Activated CD4-positive, alpha-beta T cell treated with anti-CD3 and anti-CD28 coated beads for 36 hours (primary cell): ENCODE results near the gene CELSR3. TPM values are rescaled to one million over a fixed set of nuclear protein-coding genes. Genes with fewer than 3 reads are reported as not detected.
A peak's percentile ranks its signal among the peaks of the same experiment; 100 is the strongest.

Experiments
- ATAC-seq: fragments of 200-7000 bp; cut with Tn5 transposase; one replicate; pipeline ENCODE4 v1.10.0; 2021; ENCODE audit warnings: mild to moderate bottlenecking, moderate library complexity
- CTCF ChIA-PET: fragments of 350-600 bp; sonication (Branson Sonifier 250); formaldehyde crosslinking; loops from one replicate; lab custom pipeline; 2021; ENCODE audit warnings: antibody characterized with exemption; lab: Charles Lee
- POLR2A ChIA-PET: fragments of 350-600 bp; sonication (Branson Sonifier 250); formaldehyde crosslinking; loops from one replicate; lab custom pipeline; 2021; ENCODE audit warnings: antibody characterized with exemption, inconsistent platforms; lab: Charles Lee
- DNase-seq: peaks from one replicate; pipeline ENCODE4 v3.0.0-alpha.2; 2020
- H3K27ac Mint-ChIP-seq: one replicate; pipeline ENCODE4 v1.8.0; 2021; ENCODE audit warnings: mixed read lengths
- H3K27me3 Mint-ChIP-seq: one replicate; pipeline ENCODE4 v1.8.0; 2021; ENCODE audit warnings: mixed read lengths
- H3K36me3 Mint-ChIP-seq: one replicate; pipeline ENCODE4 v1.8.0; 2021; ENCODE audit warnings: low read depth, mixed read lengths
- H3K4me1 Mint-ChIP-seq: one replicate; pipeline ENCODE4 v1.8.0; 2021; ENCODE audit warnings: mixed read lengths
- H3K4me3 Mint-ChIP-seq: one replicate; pipeline ENCODE4 v1.8.0; 2021; ENCODE audit warnings: mild to moderate bottlenecking, moderate library complexity, mixed read lengths
- H3K9me3 Mint-ChIP-seq: one replicate; pipeline ENCODE4 v1.8.0; 2021; ENCODE audit warnings: low read depth, mixed read lengths
- intact Hi-C, 2 experiments: fragments of 100-400 bp; cut with DNase I in 1 of 2; cut with micrococcal nuclease in 1 of 2; formaldehyde crosslinking; loops; one replicate each; pipeline versions ENCODE4 v1.14.2 to v1.15.1; 2022 to 2024; cut with DNase I, micrococcal nuclease
- total RNA-seq, 2 experiments: library from RNA; stranded (reverse); gene quantifications; one replicate each; pipeline ENCODE4 v1.2.3, GENCODE V29; 2021

Gene CELSR3
- total RNA-seq, 2 experiments from 2014 or later = 7.9 to 8.1 TPM

GRCh38 chr3:48634661-48635221 lies 27.9 kb downstream of the CELSR3 start:
- intact Hi-C loops = loop anchor here (1.0 to 2.0 kb wide), 14 partner anchors 20 to 460 kb away; partner anchors contain the start of genes UQCRC1 (in 2 of the 2), CCDC51 (in 1 of the 2), CDC25A (in 1 of the 2) and IP6K2 (in 1 of the 2)
- DNase-seq (peak; percentile 68), ATAC-seq (peak; percentile 14)
- Mint-ChIP-seq H3K27me3 (no peaks in the 10 kb centered on the region), H3K9me3 (no peaks in the 10 kb centered on the region), H3K27ac (no peak overlapping the region), H3K4me3 (peak overlapping the region; percentile 84), H3K36me3 (peaks cover 10% of the 10 kb centered on the region), H3K4me1 (peaks cover 13% of the 10 kb centered on the region)
- CTCF ChIA-PET = interaction anchor here (0.6 to 3.0 kb wide), 19 partner anchors 9 to 375 kb away, joined by 3 to 20 read pairs (median 5); partner anchors contain the start of genes PFKFB4 and UQCRC1
- POLR2A ChIA-PET = interaction anchor here (1.1 to 1.2 kb wide), 4 partner anchors 22 to 705 kb away, joined by 3 to 5 read pairs (median 4); partner anchors contain the start of genes CCDC51, TMA7, UQCRC1 and USP4

- CTCF ChIA-PET = interaction anchor here (0.6 to 3.0 kb wide), 7 partner anchors 20 to 233 kb away, joined by 3 to 20 read pairs (median 10); partner anchors contain the start of genes PFKFB4 and UQCRC1
- no peak for ATAC-seq
- no peak for DNase-seq
- peaks cover 12% of the 10 kb centered on the region for H3K36me3 Mint-ChIP-seq
- peaks cover 13% of the 10 kb centered on the region for H3K4me1 Mint-ChIP-seq
- H3K27ac Mint-ChIP-seq = no peak overlapping the region
- H3K27me3 Mint-ChIP-seq = no peaks in the 10 kb centered on the region
- H3K9me3 Mint-ChIP-seq = no peaks in the 10 kb centered on the region
- POLR2A ChIA-PET = interaction anchor here (0.7 kb wide), 1 partner anchor 460 kb away, joined by 3 read pairs; the partner anchor contains the start of gene QRICH1
- intact Hi-C loops = loop anchor here in 1 of 2 experiments (2.0 kb wide), 1 partner anchor 23 kb away; no protein-coding TSS in a partner anchor
- H3K4me3 Mint-ChIP-seq = peak overlapping the region; percentile 84
These were observed 28.9 kb downstream of the CELSR3 start for GRCh38 chr3:48633743-48634142.

GRCh38 chr3:48633256-48633655 lies 29.4 kb downstream of the CELSR3 start:
- H3K27ac Mint-ChIP-seq = no peak overlapping the region
- no peaks in the 10 kb centered on the region for H3K9me3 Mint-ChIP-seq
- ATAC-seq (no peak), DNase-seq (no peak)
- peak overlapping the region; percentile 12 for H3K4me3 Mint-ChIP-seq
- ChIA-PET POLR2A (no interaction called here), CTCF (interaction anchor here (1.1 to 3.0 kb wide), 3 partner anchors 20 to 50 kb away, joined by 3 to 20 read pairs (median 4); no protein-coding TSS in a partner anchor)
- intact Hi-C loops = no loop called here
- peaks cover 12% of the 10 kb centered on the region for H3K36me3 Mint-ChIP-seq
- H3K4me1 Mint-ChIP-seq = peaks cover 13% of the 10 kb centered on the region
- no peaks in the 10 kb centered on the region for H3K27me3 Mint-ChIP-seq

GRCh38 chr3:48631516-48632448 lies 30.9 kb downstream of the CELSR3 start:
- POLR2A ChIA-PET = interaction anchor here (0.5 kb wide), 1 partner anchor 13 kb away, joined by 4 read pairs; no protein-coding TSS in a partner anchor
- ATAC-seq = no peak
- DNase-seq = no peak
- intact Hi-C loops = no loop called here
- H3K4me3 Mint-ChIP-seq = no peak overlapping the region
- H3K36me3 Mint-ChIP-seq = peaks cover 23% of the 10 kb centered on the region
- H3K9me3 Mint-ChIP-seq = no peaks in the 10 kb centered on the region
- CTCF ChIA-PET = interaction anchor here (0.6 to 0.7 kb wide), 2 partner anchors 22 to 303 kb away, joined by 3 to 4 read pairs; no protein-coding TSS in a partner anchor
- no peaks in the 10 kb centered on the region for H3K27me3 Mint-ChIP-seq
- no peak overlapping the region for H3K27ac Mint-ChIP-seq
- peaks cover 13% of the 10 kb centered on the region for H3K4me1 Mint-ChIP-seq

- ChIA-PET POLR2A (interaction anchor here (0.5 kb wide), 1 partner anchor 14 kb away, joined by 4 read pairs; no protein-coding TSS in a partner anchor), CTCF (interaction anchor here (0.6 to 0.7 kb wide), 2 partner anchors 21 to 304 kb away, joined by 3 to 4 read pairs; no protein-coding TSS in a partner anchor)
- peaks cover 10% of the 10 kb centered on the region for H3K4me1 Mint-ChIP-seq
- H3K4me3 Mint-ChIP-seq = no peak overlapping the region
- no peak overlapping the region for H3K27ac Mint-ChIP-seq
- no peak for DNase-seq
- H3K9me3 Mint-ChIP-seq = no peaks in the 10 kb centered on the region
- ATAC-seq = no peak
- intact Hi-C loops = no loop called here
- H3K27me3 Mint-ChIP-seq = no peaks in the 10 kb centered on the region
- peaks cover 28% of the 10 kb centered on the region for H3K36me3 Mint-ChIP-seq
These were observed 31.9 kb downstream of the CELSR3 start for GRCh38 chr3:48630833-48631232.

- intact Hi-C loops = no loop called here
These were observed 32.3 kb downstream of the CELSR3 start for GRCh38 chr3:48630407-48630806.

GRCh38 chr3:48629894-48630293 lies 32.8 kb downstream of the CELSR3 start:
- H3K27ac Mint-ChIP-seq = no peak overlapping the region
- H3K36me3 Mint-ChIP-seq = peaks cover 28% of the 10 kb centered on the region
- no peak overlapping the region for H3K4me3 Mint-ChIP-seq
- H3K27me3 Mint-ChIP-seq = no peaks in the 10 kb centered on the region
- ChIA-PET CTCF (no interaction called here), POLR2A (no interaction called here)
- intact Hi-C loops = no loop called here
- peaks cover 10% of the 10 kb centered on the region for H3K4me1 Mint-ChIP-seq
- H3K9me3 Mint-ChIP-seq = no peaks in the 10 kb centered on the region
- ATAC-seq (no peak), DNase-seq (no peak)

More at GRCh38 chr3:48630407-48630806, 32.3 kb downstream of the CELSR3 start:
- Mint-ChIP-seq H3K36me3 (peaks cover 28% of the 10 kb centered on the region), H3K4me1 (peaks cover 10% of the 10 kb centered on the region), H3K27ac (no peak overlapping the region), H3K27me3 (no peaks in the 10 kb centered on the region), H3K4me3 (no peak overlapping the region), H3K9me3 (no peaks in the 10 kb centered on the region)
- POLR2A ChIA-PET = no interaction called here
- ATAC-seq (no peak), DNase-seq (no peak)
- CTCF ChIA-PET = no interaction called here

- no peaks in the 10 kb centered on the region for H3K9me3 Mint-ChIP-seq
- H3K4me3 Mint-ChIP-seq = no peak overlapping the region
- intact Hi-C loops = no loop called here
- H3K27ac Mint-ChIP-seq = no peak overlapping the region
- peaks cover 7% of the 10 kb centered on the region for H3K4me1 Mint-ChIP-seq
- CTCF ChIA-PET = no interaction called here
- no peak for ATAC-seq
- H3K36me3 Mint-ChIP-seq = peaks cover 27% of the 10 kb centered on the region
- no peak for DNase-seq
- no peaks in the 10 kb centered on the region for H3K27me3 Mint-ChIP-seq
- POLR2A ChIA-PET = no interaction called here
These were observed 34.2 kb downstream of the CELSR3 start for GRCh38 chr3:48628277-48629017.

GRCh38 chr3:48625600-48625999 lies 37.1 kb downstream of the CELSR3 start:
- Mint-ChIP-seq H3K9me3 (no peaks in the 10 kb centered on the region), H3K36me3 (peaks cover 19% of the 10 kb centered on the region), H3K4me3 (no peak overlapping the region), H3K27me3 (no peaks in the 10 kb centered on the region), H3K27ac (no peak overlapping the region), H3K4me1 (peaks cover 5% of the 10 kb centered on the region)
- DNase-seq (no peak), ATAC-seq (no peak)
- intact Hi-C loops = no loop called here
- POLR2A ChIA-PET = interaction anchor here (0.6 kb wide), 1 partner anchor 96 kb away, joined by 5 read pairs; no protein-coding TSS in a partner anchor
- CTCF ChIA-PET = interaction anchor here (1.0 to 1.8 kb wide), 4 partner anchors 10 to 114 kb away, joined by 3 to 6 read pairs (median 4); partner anchors contain the start of genes NCKIPSD and SLC26A6

- no peak for ATAC-seq
- H3K27ac Mint-ChIP-seq = no peak overlapping the region
- no peak for DNase-seq
- H3K4me1 Mint-ChIP-seq = peaks cover 5% of the 10 kb centered on the region
- H3K36me3 Mint-ChIP-seq = peaks cover 19% of the 10 kb centered on the region
- no peak overlapping the region for H3K4me3 Mint-ChIP-seq
- intact Hi-C loops = no loop called here
- ChIA-PET CTCF (interaction anchor here (1.0 to 1.8 kb wide), 4 partner anchors 11 to 115 kb away, joined by 3 to 6 read pairs (median 4); partner anchors contain the start of genes NCKIPSD and SLC26A6), POLR2A (no interaction called here)
- H3K27me3 Mint-ChIP-seq = no peaks in the 10 kb centered on the region
- H3K9me3 Mint-ChIP-seq = no peaks in the 10 kb centered on the region
These were observed 37.9 kb downstream of the CELSR3 start for GRCh38 chr3:48624767-48625166.
